RWPE1 (cell line): ENCODE data around the gene UBAP1L.
"Not testable (repeated sequence)": the region's sequence is repeated elsewhere in the genome, so short reads cannot be mapped to it uniquely, and the experiment has no call there.

Source experiments
- CTCF ChIA-PET: fragments of 350-600 bp; sonication (Branson Sonifier 250); formaldehyde crosslinking; extraction: SDS; loops from one replicate; lab custom pipeline; 2021; lab: Yijun Ruan, JAX
- POLR2A ChIA-PET: fragments of 400-600 bp; formaldehyde crosslinking; extraction: SDS; loops from one replicate; lab custom pipeline; 2020; ENCODE audit warnings: antibody characterized with exemption; ENCODE audit not compliant: low non-redundant PET; lab: Yijun Ruan, JAX
- DNase-seq: peaks from one replicate; pipeline ENCODE4 v3.0.0; 2012; ENCODE audit warnings: low spot score
- H3K27ac ChIP-seq: fragments of 450-650 bp; 2 replicates; pipeline ENCODE4 v1.5.1; 2017
- CTCF ChIP-seq: fragments of 450-650 bp; conservative IDR thresholded peaks from 2 replicates; pipeline ENCODE4 v1.5.1; 2017; ENCODE audit warnings: low read depth, mild to moderate bottlenecking

Gene UBAP1L

GRCh38 chr15:65115086-65115485 is at the start of gene UBAP1L:
Gene UBAP1L (minus strand): TSS chr15:65115200. CDS start chr15:65106215, 8,985 bp downstream.
- ChIA-PET POLR2A (no interaction called here), CTCF (interaction anchor here (0.7 kb wide), 1 partner anchor 31 kb away, joined by 3 read pairs; no protein-coding TSS in a partner anchor)
- no peak for TF ChIP-seq CTCF
- DNase-seq, result no peak
- no peak within 1 kb of the TSS for H3K27ac ChIP-seq

- ChIA-PET POLR2A (no interaction called here), CTCF (no interaction called here)
- no peak for TF ChIP-seq CTCF
- no peak overlapping the region for H3K27ac ChIP-seq
- DNase-seq, result no peak
These were observed 49.1 kb upstream of the UBAP1L start for GRCh38 chr15:65164139-65164538.

GRCh38 chr15:65163041-65163440 is 48.0 kb upstream of the UBAP1L start:
- ChIA-PET CTCF (no interaction called here), POLR2A (no interaction called here)
- no peak for DNase-seq
- no peak for TF ChIP-seq CTCF
- H3K27ac ChIP-seq, result no peak overlapping the region

- TF ChIP-seq CTCF, result no peak
- no peak overlapping the region for H3K27ac ChIP-seq
- CTCF ChIA-PET, result no interaction called here
- no peak for DNase-seq
- POLR2A ChIA-PET, result no interaction called here
These were observed 41.7 kb upstream of the UBAP1L start for GRCh38 chr15:65156692-65157091.

- POLR2A ChIA-PET, result no interaction called here
- no peak for TF ChIP-seq CTCF
- DNase-seq, result no peak
- H3K27ac ChIP-seq, result no peak overlapping the region
- CTCF ChIA-PET, result no interaction called here
These were observed 39.7 kb upstream of the UBAP1L start for GRCh38 chr15:65154720-65155119.

GRCh38 chr15:65147902-65148301 is 32.9 kb upstream of the UBAP1L start:
- DNase-seq, result no peak
- no peak for TF ChIP-seq CTCF
- no peak overlapping the region for H3K27ac ChIP-seq
- ChIA-PET CTCF (interaction anchor here (0.6 kb wide), 1 partner anchor 190 kb away, joined by 3 read pairs; no protein-coding TSS in a partner anchor), POLR2A (no interaction called here)

- ChIA-PET CTCF (interaction anchor here (0.6 kb wide), 1 partner anchor 63 kb away, joined by 3 read pairs; no protein-coding TSS in a partner anchor), POLR2A (no interaction called here)
- no peak for TF ChIP-seq CTCF
- DNase-seq, result no peak
- no peak overlapping the region for H3K27ac ChIP-seq
These were observed 31.4 kb upstream of the UBAP1L start for GRCh38 chr15:65146438-65146837.

GRCh38 chr15:65138631-65139030 is 23.6 kb upstream of the UBAP1L start:
- H3K27ac ChIP-seq, POLR2A ChIA-PET, DNase-seq: not testable (repeated sequence)
- CTCF ChIA-PET, result interaction anchor here (0.6 kb wide), 2 partner anchors 132 to 632 kb away, joined by 3 to 5 read pairs; no protein-coding TSS in a partner anchor

- POLR2A ChIA-PET, DNase-seq, H3K27ac ChIP-seq, CTCF ChIA-PET: not testable (repeated sequence)
These were observed 22.9 kb upstream of the UBAP1L start for GRCh38 chr15:65137893-65138292.

- DNase-seq, H3K27ac ChIP-seq, POLR2A ChIA-PET: not testable (repeated sequence)
- CTCF ChIA-PET, result interaction anchor here (0.6 kb wide), 1 partner anchor 191 kb away, joined by 8 read pairs; no protein-coding TSS in a partner anchor
These were observed 22.1 kb upstream of the UBAP1L start for GRCh38 chr15:65137089-65137488.
